NT2/D1 (cell line): ENCODE results near the gene COL20A1.

Experiments
- DNase-seq: peaks from one replicate; pipeline ENCODE4 v3.0.0-alpha.2; 2011; ENCODE audit warnings: low read depth, low spot score
- H3K27me3 ChIP-seq: 2 replicates; pipeline ENCODE4 v1.6.0; 2011; ENCODE audit warnings: mild to moderate bottlenecking; ENCODE audit not compliant: insufficient read length, insufficient read depth
- H3K36me3 ChIP-seq: 2 replicates; pipeline ENCODE4 v1.6.1; 2011; ENCODE audit warnings: mild to moderate bottlenecking, low read length, mixed read lengths; ENCODE audit not compliant: insufficient read depth, insufficient read length
- H3K4me1 ChIP-seq: 2 replicates; pipeline ENCODE4 v1.5.1; 2011; ENCODE audit not compliant: insufficient read depth, insufficient read length
- H3K4me3 ChIP-seq: 2 replicates; pipeline ENCODE4 v1.5.1; 2011; ENCODE audit warnings: low read depth; ENCODE audit not compliant: insufficient read length
- H3K9ac ChIP-seq: 2 replicates; pipeline ENCODE4 v1.6.0; 2011; ENCODE audit warnings: low read depth; ENCODE audit not compliant: insufficient read length
- H3K9me3 ChIP-seq: 2 replicates; pipeline ENCODE4 v1.5.1; 2011; ENCODE audit warnings: mild to moderate bottlenecking, low read length; ENCODE audit not compliant: insufficient read depth
- SUZ12 ChIP-seq: IDR thresholded peaks from 2 replicates; pipeline ENCODE4 v1.6.1; 2011; ENCODE audit not compliant: insufficient read length, insufficient read depth; ENCODE audit errors: extremely low read depth
- YY1 ChIP-seq: IDR thresholded peaks from 2 replicates; pipeline ENCODE4 v1.6.1; 2011; ENCODE audit not compliant: insufficient read length, insufficient read depth
- ZNF274 ChIP-seq: IDR thresholded peaks from 2 replicates; pipeline ENCODE4 v1.6.1; 2011; ENCODE audit warnings: mild to moderate bottlenecking, low read depth, low read length

COL20A1 gene

GRCh38 chr20:63355781-63356295 is 62.9 kb downstream of the COL20A1 start:
- no peak for TF ChIP-seq ZNF274
- TF ChIP-seq YY1, result no peak
- TF ChIP-seq SUZ12, result no peak
- peaks cover 4% of the 10 kb centered on the region; the same call in 1 of the 2 replicates for H3K9me3 ChIP-seq
- H3K27me3 ChIP-seq, result peaks cover 15% of the 10 kb centered on the region
- no peak overlapping the region for H3K9ac ChIP-seq
- no peak for DNase-seq
- peaks cover 21% of the 10 kb centered on the region for H3K4me1 ChIP-seq
- no peak overlapping the region for H3K4me3 ChIP-seq
- no peaks in the 10 kb centered on the region for H3K36me3 ChIP-seq

- Histone ChIP-seq H3K27me3 (peaks cover 17% of the 10 kb centered on the region), H3K9ac (no peak overlapping the region), H3K4me1 (peaks cover 19% of the 10 kb centered on the region), H3K36me3 (no peaks in the 10 kb centered on the region), H3K9me3 (no peaks in the 10 kb centered on the region), H3K4me3 (no peak overlapping the region)
- TF ChIP-seq ZNF274 (no peak), YY1 (no peak), SUZ12 (no peak)
- DNase-seq, result no peak
These were observed 63.5 kb downstream of the COL20A1 start for GRCh38 chr20:63356511-63356910.

- peaks cover 17% of the 10 kb centered on the region for H3K27me3 ChIP-seq
- no peak overlapping the region for H3K4me3 ChIP-seq
- no peaks in the 10 kb centered on the region for H3K36me3 ChIP-seq
- no peak for DNase-seq
- peaks cover 13% of the 10 kb centered on the region for H3K4me1 ChIP-seq
- no peak overlapping the region for H3K9ac ChIP-seq
- TF ChIP-seq ZNF274 (no peak), YY1 (no peak), SUZ12 (no peak)
- no peaks in the 10 kb centered on the region for H3K9me3 ChIP-seq
These were observed 64.2 kb downstream of the COL20A1 start for GRCh38 chr20:63356931-63357879.

GRCh38 chr20:63357921-63358905 is 65.2 kb downstream of the COL20A1 start:
- H3K9ac ChIP-seq, result no peak overlapping the region
- DNase-seq, result no peak
- TF ChIP-seq YY1 (no peak), ZNF274 (no peak), SUZ12 (no peak)

GRCh38 chr20:63359164-63359934 is 66.4 kb downstream of the COL20A1 start:
- TF ChIP-seq YY1, result no peak
- TF ChIP-seq ZNF274, result no peak
- TF ChIP-seq SUZ12, result no peak

More at GRCh38 chr20:63357921-63358905, 65.2 kb downstream of the COL20A1 start:
- Histone ChIP-seq H3K9me3 (no peaks in the 10 kb centered on the region), H3K36me3 (no peaks in the 10 kb centered on the region), H3K4me1 (peaks cover 12% of the 10 kb centered on the region), H3K4me3 (no peak overlapping the region), H3K27me3 (peaks cover 22% of the 10 kb centered on the region)

GRCh38 chr20:63359937-63360849 is 67.2 kb downstream of the COL20A1 start:
- TF ChIP-seq SUZ12 (no peak), ZNF274 (no peak), YY1 (no peak)
- Histone ChIP-seq H3K4me1 (peaks cover 17% of the 10 kb centered on the region), H3K9me3 (no peaks in the 10 kb centered on the region), H3K4me3 (peak overlapping the region; percentile 43), H3K9ac (peak overlapping the region; percentile 77), H3K36me3 (no peaks in the 10 kb centered on the region), H3K27me3 (peaks cover 22% of the 10 kb centered on the region)
- no peak for DNase-seq

More at GRCh38 chr20:63359164-63359934, 66.4 kb downstream of the COL20A1 start:
- H3K4me1 ChIP-seq, result peaks cover 16% of the 10 kb centered on the region
- no peak for DNase-seq
- no peak overlapping the region for H3K9ac ChIP-seq
- H3K4me3 ChIP-seq, result no peak overlapping the region
- peaks cover 22% of the 10 kb centered on the region for H3K27me3 ChIP-seq
- H3K9me3 ChIP-seq, result no peaks in the 10 kb centered on the region
- H3K36me3 ChIP-seq, result no peaks in the 10 kb centered on the region
